H54 (cell line): ENCODE data around the gene DARS1.
"Not testable (repeated sequence)": the region's sequence is repeated elsewhere in the genome, so short reads cannot be mapped to it uniquely, and the experiment has no call there.

Source experiments
- DNase-seq: peaks from one replicate; pipeline ENCODE4 v3.0.0; 2011; ENCODE audit warnings: low spot score, mixed read lengths; ENCODE audit not compliant: insufficient read length
- FAIRE-seq: peaks from 3 replicates; lab custom pipeline; 2011; peaks lifted over from hg19 to GRCh38; lab: Jason Lieb, UNC
- POLR2A ChIP-seq: IDR thresholded peaks from 2 replicates; pipeline ENCODE4 v1.6.1; 2011; ENCODE audit warnings: low read depth, mild to moderate bottlenecking, low read length

Gene DARS1

DNA sequence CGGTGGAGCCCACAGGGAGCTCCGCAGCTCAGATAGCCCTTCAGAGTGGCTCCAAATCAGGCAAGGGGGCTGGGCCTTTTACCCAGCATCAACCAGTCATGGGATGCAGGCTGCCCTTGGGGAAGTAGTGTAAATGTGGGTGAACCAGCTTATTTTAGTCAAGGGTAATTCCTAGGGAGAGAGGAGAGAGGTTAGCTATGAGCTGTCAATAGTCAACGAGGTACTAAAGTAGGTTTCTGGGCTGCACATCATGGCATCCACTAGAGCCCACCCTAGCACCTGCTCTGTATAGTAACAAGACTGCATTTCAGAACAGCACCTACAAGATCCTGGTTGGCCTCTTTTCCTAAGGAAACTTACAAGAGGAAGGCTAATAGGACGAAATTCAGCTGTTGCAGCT, 99.7 kb downstream of the DARS1 start:
- FAIRE-seq (no peak), DNase-seq (no peak)
- no peak for TF ChIP-seq POLR2A

DNA sequence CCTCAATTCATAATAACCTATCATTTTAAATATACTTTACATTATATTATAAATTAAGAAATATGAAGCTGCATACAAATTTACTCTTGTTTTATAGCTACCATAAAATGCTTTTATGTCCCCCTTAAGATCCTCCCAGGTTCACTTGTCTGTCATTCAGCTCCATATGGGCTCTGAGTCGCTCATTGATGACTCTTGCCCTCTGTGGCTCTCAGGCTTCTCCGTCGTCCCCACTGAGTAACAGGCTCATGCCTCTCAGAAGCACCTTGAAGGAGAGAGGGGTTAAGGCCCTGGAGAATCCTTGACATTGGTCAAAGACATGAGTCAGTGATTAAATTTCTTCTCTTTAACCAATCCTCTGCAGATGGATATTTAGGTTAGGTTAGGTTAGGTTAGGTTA, 103.0 kb downstream of the DARS1 start:
- DNase-seq (no peak), FAIRE-seq (no peak)
- TF ChIP-seq POLR2A = no peak

DNA sequence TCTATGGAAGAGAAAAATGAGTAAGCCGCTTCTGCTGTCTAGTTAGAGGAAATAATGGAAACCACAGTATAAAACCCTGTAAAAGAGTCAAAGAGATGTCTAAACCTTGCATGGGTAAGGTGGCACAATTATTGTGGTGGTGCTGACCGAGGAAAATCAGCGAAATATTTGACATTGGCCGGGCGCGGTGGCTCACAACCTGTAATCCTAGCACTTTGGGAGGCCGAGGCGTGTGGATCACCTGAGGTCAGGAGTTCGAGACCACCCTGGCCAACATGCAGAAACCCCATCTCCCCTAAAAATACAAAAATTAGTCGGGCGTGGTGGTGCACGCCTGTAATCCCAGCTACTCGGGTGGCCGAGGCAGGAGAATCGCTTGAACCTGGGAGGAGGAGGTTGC, 108.7 kb downstream of the DARS1 start:
- DNase-seq, FAIRE-seq: not testable (repeated sequence)

DNA sequence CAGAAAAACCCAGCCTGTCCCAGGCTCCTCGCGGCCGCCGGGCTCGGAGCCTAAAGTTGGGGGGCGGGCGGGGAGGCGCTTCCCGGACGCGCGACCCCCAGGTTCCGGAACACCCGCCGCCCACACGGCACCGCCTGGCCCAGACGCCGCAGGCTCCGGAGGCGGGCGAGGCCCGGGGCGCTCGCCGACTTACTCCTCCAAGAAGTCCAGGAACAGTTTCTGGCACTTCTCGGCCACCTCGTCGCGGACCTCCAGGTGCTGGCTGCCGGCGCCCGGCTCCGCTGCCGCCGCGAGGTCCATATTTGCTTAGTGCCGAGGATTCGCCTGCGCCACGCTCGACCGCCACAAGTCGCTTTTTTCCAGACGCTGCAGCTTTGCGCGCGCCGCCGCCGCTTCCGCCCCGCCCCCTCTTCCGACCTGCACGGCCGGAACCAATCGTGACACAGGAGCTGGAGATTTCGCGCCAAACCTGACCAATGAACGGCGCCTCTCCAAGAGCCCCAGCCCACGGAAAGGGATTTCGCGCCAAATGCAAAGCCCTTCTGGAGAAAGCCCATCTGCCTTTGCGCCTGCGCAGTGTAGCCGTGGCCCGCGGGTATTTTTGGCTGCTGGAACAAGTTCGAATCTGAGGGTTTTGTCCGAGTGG, 109.2 kb downstream of the DARS1 start, which contains the start of gene MCM6:
MCM6 (minus strand) TSS at position 378 of the 646 bp plus-strand sequence; CDS start at position 300, 78 bp downstream.
- peak; percentile 78 for FAIRE-seq
- DNase-seq = peak; percentile 96
- peak; percentile 66 for TF ChIP-seq POLR2A

DNA sequence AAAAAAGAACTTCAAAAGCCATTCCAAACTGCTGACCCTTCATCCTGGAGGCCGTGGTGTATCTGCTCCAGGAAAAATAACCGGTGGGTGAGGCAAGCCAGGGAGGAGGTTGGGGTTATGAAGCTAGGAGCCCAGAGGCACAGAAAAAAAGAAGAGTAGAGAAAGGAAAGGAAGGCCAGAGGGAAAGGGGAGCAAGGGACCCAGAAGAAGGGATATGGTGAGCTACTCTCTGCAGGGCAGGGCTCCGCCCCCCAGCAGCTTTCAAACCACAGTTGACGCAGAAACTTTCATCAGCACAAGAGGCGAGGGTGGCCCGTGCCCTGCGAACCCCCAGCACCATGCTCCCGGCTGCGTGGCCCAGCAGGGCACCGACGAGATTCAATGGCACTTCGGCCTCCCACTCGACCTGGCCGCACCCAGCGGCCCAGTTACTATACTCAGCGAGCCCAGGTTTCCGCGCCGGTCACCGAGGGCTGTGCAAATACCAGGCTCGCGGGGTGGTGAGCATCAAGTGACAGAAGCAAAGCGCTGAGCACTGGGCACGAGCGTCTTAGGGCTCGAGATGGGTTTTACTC, 109.8 kb downstream of the DARS1 start:
- FAIRE-seq (no peak), DNase-seq (peak; percentile 56)
- TF ChIP-seq POLR2A = 0 out of 2 replicates have a peak, but pooled peaks have one; percentile 22

DNA sequence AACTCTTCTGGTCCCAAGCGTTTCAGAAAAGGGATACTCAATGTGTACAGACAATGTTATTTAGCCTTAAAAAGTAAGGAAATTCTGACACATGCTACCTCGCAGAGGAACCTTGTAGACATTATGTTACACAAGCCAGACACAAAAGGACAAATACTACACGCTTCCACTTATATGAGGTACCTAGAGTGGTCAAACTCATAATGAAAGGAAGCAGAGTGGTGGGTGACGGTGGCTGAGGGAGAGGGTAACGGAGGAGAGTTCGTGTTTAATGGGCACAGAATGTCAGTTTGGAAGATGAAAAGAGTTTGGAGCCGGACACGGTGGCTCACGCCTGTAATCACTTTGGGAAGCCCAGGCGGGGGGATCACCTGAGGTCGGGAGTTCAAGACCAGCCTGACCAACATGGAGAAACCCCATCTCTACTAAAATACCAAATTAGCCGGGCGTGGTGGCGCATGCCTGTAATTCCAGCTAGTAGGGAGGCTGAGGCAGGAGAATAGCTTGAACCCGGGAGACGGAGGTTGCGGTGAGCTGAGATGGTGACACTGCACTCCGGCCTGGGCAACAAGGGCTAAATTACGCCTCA, 110.6 kb downstream of the DARS1 start:
- DNase-seq (no peak), FAIRE-seq (no peak)
- TF ChIP-seq POLR2A = no peak

DNA sequence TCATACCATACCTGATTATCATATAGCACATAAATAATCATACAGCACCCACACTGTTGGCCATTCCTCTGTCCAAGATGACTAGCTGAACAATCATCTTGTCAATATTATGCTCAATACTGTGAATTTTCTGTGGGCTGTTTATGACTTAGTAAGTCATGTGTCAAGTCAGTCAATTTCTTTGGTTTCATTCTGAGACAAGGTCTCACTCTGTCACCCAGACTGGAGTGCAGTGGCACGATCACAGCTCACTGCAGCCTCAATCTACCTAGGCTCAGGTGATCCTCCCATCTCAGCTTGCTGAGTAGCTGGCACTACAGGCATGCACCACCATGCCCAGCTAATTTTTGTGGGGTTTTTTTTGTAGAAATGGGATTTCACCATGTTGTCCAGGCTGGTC, 114.9 kb downstream of the DARS1 start:
- FAIRE-seq = no peak
- no peak for TF ChIP-seq POLR2A

DNA sequence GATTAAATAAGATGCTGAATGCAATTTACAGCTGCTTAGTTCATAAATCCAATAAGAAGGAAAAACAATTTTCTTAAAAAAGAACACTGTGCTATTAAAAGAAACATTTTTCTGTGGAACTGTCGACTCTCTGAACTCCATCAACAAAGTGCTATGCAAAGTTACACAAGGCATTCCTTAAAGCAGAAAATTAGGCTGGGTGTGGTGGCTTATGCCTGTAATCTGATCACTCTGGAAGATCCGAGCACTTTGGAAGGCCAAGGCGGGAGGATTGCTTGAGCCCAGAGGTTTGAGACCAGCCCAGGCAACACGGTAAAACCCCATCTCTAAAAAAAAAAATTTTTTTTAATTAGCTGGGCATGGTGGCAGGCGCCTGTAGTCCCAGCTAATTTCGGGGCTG, 122.2 kb downstream of the DARS1 start:
- FAIRE-seq (no peak), DNase-seq (no peak)
- no peak for TF ChIP-seq POLR2A

More for the DNA sequence above, 114.9 kb downstream of the DARS1 start:
- DNase-seq = no peak

DNA sequence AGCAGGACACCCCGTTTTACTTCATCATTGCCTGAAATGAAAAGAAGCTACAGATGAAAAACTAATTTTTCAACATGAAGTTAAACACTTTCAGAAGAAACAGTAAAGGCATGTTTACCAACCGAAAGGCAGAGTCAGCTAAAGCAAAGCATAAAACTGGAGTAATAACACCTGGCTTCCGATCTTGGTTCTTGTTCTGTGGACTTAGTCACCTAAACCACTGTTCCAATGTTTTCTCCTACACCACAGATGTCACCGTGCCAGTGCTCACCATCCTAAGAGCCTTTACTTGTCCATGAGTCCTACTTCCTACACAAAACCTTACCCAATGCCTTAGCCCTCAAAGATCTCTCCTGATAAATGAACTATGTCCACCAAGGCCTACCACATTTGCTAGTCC, 122.7 kb downstream of the DARS1 start:
- no peak for DNase-seq
- no peak for TF ChIP-seq POLR2A
- peak; percentile 6 for FAIRE-seq
